Common myeloid progenitor, CD34-positive (primary cell): ENCODE measurements around the gene HHIPL1.

ENCODE experiments used
- CTCF ChIA-PET: fragments of 350-600 bp; sonication (Branson Sonifier 250); formaldehyde crosslinking; loops from one replicate; lab custom pipeline; 2021; ENCODE audit warnings: antibody characterized with exemption; lab: Charles Lee
- POLR2A ChIA-PET: fragments of 350-600 bp; sonication (Branson Sonifier 250); formaldehyde crosslinking; loops from one replicate; lab custom pipeline; 2021; ENCODE audit warnings: antibody characterized with exemption; lab: Charles Lee
- DNase-seq, 3 donors: peaks; one replicate each; pipeline versions ENCODE4 v3.0.0 to v3.0.0-alpha.2; 2013
- H3K27ac ChIP-seq, 2 experiments: 1 replicate in 1 of 2; 2 replicates in 1 of 2; pipeline ENCODE4 v1.7.0; 2013; ENCODE audit warnings: inconsistent platforms in 2 of 2, low read length in 2 of 2, mild to moderate bottlenecking in 2 of 2, low read depth in 1 of 2, moderate library complexity in 1 of 2; ENCODE audit not compliant: severe bottlenecking in 2 of 2, insufficient read depth in 1 of 2, poor library complexity in 1 of 2
- H3K27me3 ChIP-seq, 5 experiments: replicated peaks in 2 of 5; 1 replicate in 3 of 5; 2 replicates in 2 of 5; pipeline versions ENCODE4 v1.6.1 to v1.7.0; 2013; ENCODE audit warnings: low read length in 4 of 5, mild to moderate bottlenecking in 2 of 5, moderate library complexity in 2 of 5, inconsistent platforms in 1 of 5; ENCODE audit not compliant: insufficient read depth in 5 of 5, control insufficient read depth in 4 of 5
- H3K36me3 ChIP-seq, 4 experiments: 1 replicate in 2 of 4; 2 replicates in 2 of 4; pipeline versions ENCODE4 v1.6.1 to v1.7.0; 2013; ENCODE audit warnings: low read length in 3 of 4, control low read depth in 1 of 4, mild to moderate bottlenecking in 1 of 4; ENCODE audit not compliant: control insufficient read depth in 4 of 4, insufficient read depth in 4 of 4
- H3K4me1 ChIP-seq, 4 experiments: 1 replicate in 3 of 4; 2 replicates in 1 of 4; pipeline versions ENCODE4 v1.6.1 to v1.7.1; 2013; ENCODE audit warnings: low read length in 3 of 4, mild to moderate bottlenecking in 3 of 4, control low read depth in 1 of 4, inconsistent platforms in 1 of 4, moderate library complexity in 1 of 4; ENCODE audit not compliant: control insufficient read depth in 4 of 4, insufficient read depth in 4 of 4; ENCODE audit errors: control extremely low read depth in 1 of 4
- H3K4me3 ChIP-seq, 7 experiments: 1 replicate in 4 of 7; 2 replicates in 3 of 7; pipeline versions ENCODE4 v1.5.1 to v1.7.0; 2013; ENCODE audit warnings: mild to moderate bottlenecking in 7 of 7, low read length in 6 of 7, moderate library complexity in 6 of 7, inconsistent platforms in 2 of 7, low read depth in 2 of 7, control low read depth in 1 of 7; ENCODE audit not compliant: insufficient read depth in 4 of 7, control insufficient read depth in 1 of 7; ENCODE audit errors: extremely low read depth in 1 of 7
- H3K9me3 ChIP-seq, 5 experiments: 1 replicate in 4 of 5; 2 replicates in 1 of 5; pipeline versions ENCODE4 v1.6.1 to v1.7.1; 2013; ENCODE audit warnings: low read length in 4 of 5, mild to moderate bottlenecking in 2 of 5, inconsistent platforms in 1 of 5, low read depth in 1 of 5, moderate library complexity in 1 of 5; ENCODE audit not compliant: control insufficient read depth in 4 of 5, insufficient read depth in 2 of 5; ENCODE audit errors: control extremely low read depth in 1 of 5
- WGBS: methylation state at CpG from one replicate; pipeline ENCODE4 v1.1.5; 2013; ENCODE audit not compliant: insufficient coverage; 5-methylcytosine and 5-hydroxymethylcytosine counted together

Gene HHIPL1

DNA sequence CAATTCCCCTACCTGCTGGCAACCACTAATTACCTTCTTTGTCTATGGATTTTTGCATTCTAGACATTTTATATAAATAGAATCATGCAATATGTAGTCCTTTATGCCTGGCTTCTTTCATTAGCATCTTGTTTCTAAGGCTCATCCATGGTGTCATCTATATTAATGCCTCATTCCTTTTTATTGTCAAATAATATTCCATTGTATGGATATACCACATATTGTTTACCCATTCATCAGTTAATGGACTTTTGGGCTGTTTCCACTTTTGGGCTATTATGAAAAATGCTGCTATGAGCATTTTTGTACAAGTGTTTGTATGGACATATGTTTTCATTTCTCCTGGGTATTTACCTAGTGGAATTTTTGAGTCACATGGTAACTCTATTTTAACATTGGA lies 57.2 kb downstream of the HHIPL1 start:
- CTCF ChIA-PET = interaction anchor here (1.7 to 2.4 kb wide), 2 partner anchors 14 to 17 kb away, joined by 3 to 5 read pairs; partner anchors contain the start of gene CYP46A1
- H3K4me3 ChIP-seq = no peak overlapping the region
- POLR2A ChIA-PET = no interaction called here
- peaks cover 4 to 20% (median 13%) of the 10 kb centered on the region in 5 experiments for H3K9me3 ChIP-seq
- DNase-seq = no peak
- H3K27me3 ChIP-seq = peaks cover 0 to 35% (median 5%) of the 10 kb centered on the region in 5 experiments
- H3K4me1 ChIP-seq = no peaks in the 10 kb centered on the region
- no peaks in the 10 kb centered on the region for H3K36me3 ChIP-seq
- H3K27ac ChIP-seq = no peak overlapping the region

DNA sequence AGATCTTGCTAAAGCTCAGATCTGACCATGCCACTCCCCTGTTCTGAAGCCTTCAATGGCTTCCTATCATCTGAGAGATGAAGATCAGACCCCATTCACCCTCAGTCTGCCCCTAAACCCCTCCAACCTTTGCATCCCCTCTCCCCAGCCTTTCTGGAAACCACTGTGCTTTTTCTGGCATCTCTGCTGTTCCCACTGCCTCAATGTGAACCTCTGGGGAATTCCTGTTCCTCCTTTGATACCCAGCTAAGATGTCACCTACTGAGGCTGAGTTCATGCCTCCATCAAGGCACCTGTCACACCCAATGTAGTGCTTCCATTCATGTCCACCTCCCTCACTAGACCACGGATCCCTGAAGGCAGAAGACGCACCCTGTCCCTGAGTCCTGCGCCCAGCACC lies 58.5 kb downstream of the HHIPL1 start:
- Histone ChIP-seq H3K4me1 (no peaks in the 10 kb centered on the region), H3K9me3 (peaks cover 4 to 20% (median 10%) of the 10 kb centered on the region in 5 experiments), H3K27me3 (peaks cover 0 to 23% (median 3%) of the 10 kb centered on the region in 5 experiments), H3K36me3 (no peaks in the 10 kb centered on the region), H3K27ac (no peak overlapping the region), H3K4me3 (no peak overlapping the region)
- ChIA-PET CTCF (interaction anchor here (1.7 kb wide), 1 partner anchor 15 kb away, joined by 3 read pairs; no protein-coding TSS in a partner anchor), POLR2A (no interaction called here)
- DNase-seq = no peak
- WGBS = 92% methylated on average over 2 of the region's 3 CpGs

DNA sequence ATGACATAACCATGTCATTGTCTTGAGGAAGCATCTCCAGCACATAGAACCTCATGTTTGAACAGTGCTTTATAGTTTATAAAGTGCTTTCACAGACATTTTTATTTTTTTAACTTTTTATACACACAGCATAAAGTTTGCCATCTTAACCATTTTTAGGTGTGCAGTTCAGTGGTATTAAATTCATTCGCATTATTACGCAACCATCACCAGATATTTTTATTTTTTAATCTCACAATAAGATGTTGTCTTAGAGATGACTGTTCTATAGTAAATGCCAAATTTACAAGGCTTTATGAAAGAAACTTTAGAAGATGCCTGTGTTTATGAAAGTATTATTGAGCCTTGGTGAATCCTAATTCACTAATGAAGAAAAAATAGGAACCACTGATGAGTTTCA lies 59.1 kb downstream of the HHIPL1 start:
- no peak overlapping the region for H3K27ac ChIP-seq
- peaks cover 0 to 16% (median 3%) of the 10 kb centered on the region in 5 experiments for H3K27me3 ChIP-seq
- H3K4me3 ChIP-seq = no peak overlapping the region
- no peaks in the 10 kb centered on the region for H3K36me3 ChIP-seq
- WGBS = no CpG with 5 or more reads among the region's 2 CpGs
- peaks cover 4 to 23% (median 10%) of the 10 kb centered on the region in 5 experiments for H3K9me3 ChIP-seq
- POLR2A ChIA-PET = no interaction called here
- CTCF ChIA-PET = interaction anchor here (1.2 to 1.7 kb wide), 2 partner anchors 16 to 20 kb away, joined by 3 read pairs; partner anchors contain the start of gene CYP46A1
- no peak for DNase-seq
- H3K4me1 ChIP-seq = no peaks in the 10 kb centered on the region

- no peaks in the 10 kb centered on the region for H3K36me3 ChIP-seq
- no peak overlapping the region for H3K4me3 ChIP-seq
- ChIA-PET CTCF (no interaction called here), POLR2A (no interaction called here)
- no peak overlapping the region for H3K27ac ChIP-seq
- peaks cover 0 to 14% (median 4%) of the 10 kb centered on the region in 5 experiments for H3K27me3 ChIP-seq
- 78% methylated on average over 6 of the region's 8 CpGs for WGBS
- no peak for DNase-seq
- H3K4me1 ChIP-seq = no peaks in the 10 kb centered on the region
- peaks cover 4 to 34% (median 10%) of the 10 kb centered on the region in 5 experiments for H3K9me3 ChIP-seq
Observed at GRCh38 chr14:99706107-99706900, 61.4 kb downstream of the HHIPL1 start.

- ChIA-PET POLR2A (no interaction called here), CTCF (interaction anchor here (0.6 kb wide), 1 partner anchor 39 kb away, joined by 4 read pairs; no protein-coding TSS in a partner anchor)
- Histone ChIP-seq H3K4me1 (no peaks in the 10 kb centered on the region), H3K9me3 (peaks cover 2 to 29% (median 10%) of the 10 kb centered on the region in 5 experiments), H3K27ac (no peak overlapping the region), H3K4me3 (no peak overlapping the region), H3K27me3 (peaks cover 0 to 19% (median 7%) of the 10 kb centered on the region in 5 experiments), H3K36me3 (no peaks in the 10 kb centered on the region)
- WGBS = 93% methylated on average over 2 of the region's 2 CpGs
- no peak for DNase-seq
Observed at GRCh38 chr14:99707420-99707819, 62.5 kb downstream of the HHIPL1 start.

DNA sequence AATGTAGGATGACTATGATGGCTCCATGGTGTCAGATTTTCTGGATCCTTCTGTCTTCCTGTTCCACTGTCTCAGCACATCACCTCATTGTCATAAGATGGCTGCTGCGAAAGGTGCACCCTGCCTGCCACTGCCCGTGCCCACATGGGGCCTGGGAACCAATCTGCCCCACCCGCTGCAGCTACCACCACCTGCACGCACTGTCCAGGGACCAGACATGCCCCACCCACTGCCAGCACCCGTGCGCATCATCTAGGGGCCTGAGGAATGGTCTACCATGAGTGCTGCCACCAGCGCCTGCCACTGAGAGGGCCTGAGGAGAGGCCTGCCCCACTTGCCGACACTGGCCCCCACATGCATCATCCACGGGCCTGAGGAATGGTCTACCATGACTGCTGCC lies 63.0 kb downstream of the HHIPL1 start:
- Histone ChIP-seq H3K4me3 (no peak overlapping the region), H3K36me3 (no peaks in the 10 kb centered on the region), H3K9me3 (peaks cover 0 to 29% (median 9%) of the 10 kb centered on the region in 5 experiments), H3K27me3 (peaks cover 0 to 19% (median 7%) of the 10 kb centered on the region in 5 experiments), H3K27ac (no peak overlapping the region), H3K4me1 (no peaks in the 10 kb centered on the region)
- DNase-seq = no peak
- POLR2A ChIA-PET = no interaction called here
- 100% methylated on average over 9 of the region's 9 CpGs for WGBS
- CTCF ChIA-PET = no interaction called here

- 74% methylated on average over 5 of the region's 7 CpGs for WGBS
- Histone ChIP-seq H3K4me1 (no peaks in the 10 kb centered on the region), H3K27me3 (peaks cover 0 to 19% (median 7%) of the 10 kb centered on the region in 5 experiments), H3K9me3 (peaks cover 0 to 24% (median 5%) of the 10 kb centered on the region in 5 experiments), H3K36me3 (no peaks in the 10 kb centered on the region), H3K27ac (no peak overlapping the region), H3K4me3 (no peak overlapping the region)
- ChIA-PET CTCF (no interaction called here), POLR2A (no interaction called here)
- no peak for DNase-seq
Observed at GRCh38 chr14:99708449-99708848, 63.5 kb downstream of the HHIPL1 start.
